Astrocyte (in vitro differentiated cells and primary cell): ENCODE measurements around the gene DNAAF3.

Experiments
- CTCF ChIP-seq: IDR thresholded peaks from 2 replicates; pipeline ENCODE4 v1.5.1; 2011; ENCODE audit warnings: low read depth, mild to moderate bottlenecking, inconsistent platforms, low read length, moderate library complexity; ENCODE audit not compliant: insufficient read depth
- EZH2 ChIP-seq: IDR thresholded peaks from 2 replicates; pipeline ENCODE4 v1.6.1; 2012; ENCODE audit warnings: mild to moderate bottlenecking, low read length, inconsistent platforms; ENCODE audit not compliant: insufficient read depth

GRCh38 chr19:55169136-55169535, 2.7 kb upstream of the DNAAF3 start:
- TF ChIP-seq CTCF (no peak), EZH2 (no peak)
